ENCODE data around the gene EEIG1.

GRCh38 chr9:127983847-127984289, 3.1 kb upstream of the EEIG1 start:
- TF ChIP-seq CTCF (IDR thresholded peaks at IDR 0.05) (no peak), EZH2 (IDR thresholded peaks at IDR 0.05; ENCODE audit: borderline replicate concordance, insufficient read depth, low read depth, low read length, poor library complexity, severe bottlenecking) (no peak)

Data from B cell (primary cell).